ENCODE measurements around the gene USP43. TPM values are rescaled to one million over a fixed set of nuclear protein-coding genes. Genes with fewer than 3 reads are reported as not detected.

Gene USP43
- total and polyA plus RNA-seq, 2 donors (not counting 1 experiment from before 2014, with no cell fraction given): under 0.01 to 0.08 TPM

- peak; percentile 1 to 94 for DNase-seq (ENCODE audit: low read depth in 2 of 2)
- H4K20me1 ChIP-seq (ENCODE audit: control insufficient read depth, extremely low read depth, insufficient read depth, low read length): no peaks in the 10 kb centered on the region
- no peak overlapping the region for H3K27ac ChIP-seq (ENCODE audit: insufficient read depth, low read length)
- H3K27me3 ChIP-seq (ENCODE audit: control insufficient read depth, insufficient read depth, low read length): no peaks in the 10 kb centered on the region
- H3K4me3 ChIP-seq (replicated peaks in 1 of 4; ENCODE audit: control extremely low read depth in 1 of 4, insufficient read depth in 1 of 4, low read depth in 3 of 4, low read length in 4 of 4): no peak overlapping the region
- no peaks in the 10 kb centered on the region for H3K36me3 ChIP-seq (ENCODE audit: control insufficient read depth, insufficient read depth, low read length)
- TF ChIP-seq EZH2 (IDR thresholded peaks at IDR 0.05; ENCODE audit: low read length, missing control alignments) (no peak), CTCF (conservative IDR thresholded peaks at IDR 0.05 in 1 of 2, IDR thresholded peaks at IDR 0.05 in 1 of 2; ENCODE audit: low read depth in 1 of 2, low read length in 2 of 2) (no peak)
- H3K4me1 ChIP-seq (ENCODE audit: control insufficient read depth, extremely low read depth, insufficient read depth, low read length): no peaks in the 10 kb centered on the region
- H3K9ac ChIP-seq (ENCODE audit: insufficient read depth, low read length): no peak overlapping the region
- H3K79me2 ChIP-seq (ENCODE audit: control insufficient read depth, insufficient read depth, low read length): no peaks in the 10 kb centered on the region
- H3K4me2 ChIP-seq (ENCODE audit: extremely low read depth, insufficient read depth, low read length): no peak overlapping the region
- no peaks in the 10 kb centered on the region for H3K9me3 ChIP-seq (ENCODE audit: control insufficient read depth, insufficient read depth, low read depth, low read length)
- H2AFZ ChIP-seq (ENCODE audit: low read length): no peak overlapping the region
These were observed 31.5 kb downstream of the USP43 start for GRCh38 chr17:9676820-9677310.

- TF ChIP-seq CTCF (conservative IDR thresholded peaks at IDR 0.05 in 1 of 2, IDR thresholded peaks at IDR 0.05 in 1 of 2; ENCODE audit: low read depth in 1 of 2, low read length in 2 of 2): no peak
- no peak for TF ChIP-seq EZH2 (IDR thresholded peaks at IDR 0.05; ENCODE audit: low read length, missing control alignments)
- Histone ChIP-seq H3K9me3 (ENCODE audit: control insufficient read depth, insufficient read depth, low read depth, low read length) (no peaks in the 10 kb centered on the region), H3K4me3 (replicated peaks in 1 of 4; ENCODE audit: control extremely low read depth in 1 of 4, insufficient read depth in 1 of 4, low read depth in 3 of 4, low read length in 4 of 4) (no peak overlapping the region), H3K4me1 (ENCODE audit: control insufficient read depth, extremely low read depth, insufficient read depth, low read length) (no peaks in the 10 kb centered on the region), H3K27ac (ENCODE audit: insufficient read depth, low read length) (no peak overlapping the region), H3K79me2 (ENCODE audit: control insufficient read depth, insufficient read depth, low read length) (no peaks in the 10 kb centered on the region), H3K36me3 (ENCODE audit: control insufficient read depth, insufficient read depth, low read length) (no peaks in the 10 kb centered on the region), H3K4me2 (ENCODE audit: extremely low read depth, insufficient read depth, low read length) (no peak overlapping the region), H4K20me1 (ENCODE audit: control insufficient read depth, extremely low read depth, insufficient read depth, low read length) (no peaks in the 10 kb centered on the region), H3K9ac (ENCODE audit: insufficient read depth, low read length) (no peak overlapping the region), H2AFZ (ENCODE audit: low read length) (no peak overlapping the region), H3K27me3 (ENCODE audit: control insufficient read depth, insufficient read depth, low read length) (no peaks in the 10 kb centered on the region)
- peak in 1 of 2 donors; percentile 14 for DNase-seq (ENCODE audit: low read depth in 2 of 2)
These were observed 32.1 kb downstream of the USP43 start for GRCh38 chr17:9677411-9677810.

- Histone ChIP-seq H3K4me3 (replicated peaks in 1 of 4; ENCODE audit: control extremely low read depth in 1 of 4, insufficient read depth in 1 of 4, low read depth in 3 of 4, low read length in 4 of 4) (no peak overlapping the region), H2AFZ (ENCODE audit: low read length) (no peak overlapping the region), H4K20me1 (ENCODE audit: control insufficient read depth, extremely low read depth, insufficient read depth, low read length) (no peaks in the 10 kb centered on the region), H3K27me3 (ENCODE audit: control insufficient read depth, insufficient read depth, low read length) (no peaks in the 10 kb centered on the region), H3K4me2 (ENCODE audit: extremely low read depth, insufficient read depth, low read length) (no peak overlapping the region), H3K9me3 (ENCODE audit: control insufficient read depth, insufficient read depth, low read depth, low read length) (no peaks in the 10 kb centered on the region), H3K36me3 (ENCODE audit: control insufficient read depth, insufficient read depth, low read length) (no peaks in the 10 kb centered on the region), H3K9ac (ENCODE audit: insufficient read depth, low read length) (no peak overlapping the region), H3K4me1 (ENCODE audit: control insufficient read depth, extremely low read depth, insufficient read depth, low read length) (no peaks in the 10 kb centered on the region), H3K27ac (ENCODE audit: insufficient read depth, low read length) (no peak overlapping the region), H3K79me2 (ENCODE audit: control insufficient read depth, insufficient read depth, low read length) (no peaks in the 10 kb centered on the region)
- no peak for DNase-seq (ENCODE audit: low read depth in 2 of 2)
- no peak for TF ChIP-seq EZH2 (IDR thresholded peaks at IDR 0.05; ENCODE audit: low read length, missing control alignments)
- no peak for TF ChIP-seq CTCF (conservative IDR thresholded peaks at IDR 0.05 in 1 of 2, IDR thresholded peaks at IDR 0.05 in 1 of 2; ENCODE audit: low read depth in 1 of 2, low read length in 2 of 2)
These were observed 32.6 kb downstream of the USP43 start for GRCh38 chr17:9677896-9678295.

Measured in fibroblast of lung (primary cell).